HuH-7.5 (cell line): ENCODE results near the gene TGFA.
A peak's percentile ranks its signal among the peaks of the same experiment; 100 is the strongest.

Experiments
- DNase-seq: peaks from one replicate; pipeline ENCODE4 v3.0.0; 2011; ENCODE audit warnings: low spot score

The TGFA gene

GRCh38 chr2:70553584-70554337, at the start of gene TGFA:
Gene TGFA, minus strand, starts transcription at chr2:70553826. Its CDS starts 59 bp downstream, at chr2:70553767.
- DNase-seq, result peak; percentile 66

DNA sequence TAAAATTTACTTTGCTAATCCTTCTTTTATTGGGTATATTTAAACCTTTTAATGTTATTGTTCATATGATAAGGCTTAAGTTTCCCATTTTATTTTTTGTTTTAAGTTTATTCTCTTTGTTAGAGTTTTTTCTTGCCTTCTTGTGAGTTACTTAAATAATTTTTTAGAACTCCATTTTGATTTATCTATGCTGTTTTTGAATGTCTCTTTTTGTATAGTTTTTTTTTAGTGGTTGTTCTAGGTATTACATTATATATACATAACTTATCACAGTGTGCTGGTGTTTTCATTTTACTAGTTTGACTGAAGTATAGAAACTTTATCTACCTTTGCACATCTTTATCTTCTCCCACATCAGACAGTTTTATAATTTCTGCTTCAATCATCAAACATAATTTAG, 49.4 kb upstream of the TGFA start:
- no peak for DNase-seq

DNA sequence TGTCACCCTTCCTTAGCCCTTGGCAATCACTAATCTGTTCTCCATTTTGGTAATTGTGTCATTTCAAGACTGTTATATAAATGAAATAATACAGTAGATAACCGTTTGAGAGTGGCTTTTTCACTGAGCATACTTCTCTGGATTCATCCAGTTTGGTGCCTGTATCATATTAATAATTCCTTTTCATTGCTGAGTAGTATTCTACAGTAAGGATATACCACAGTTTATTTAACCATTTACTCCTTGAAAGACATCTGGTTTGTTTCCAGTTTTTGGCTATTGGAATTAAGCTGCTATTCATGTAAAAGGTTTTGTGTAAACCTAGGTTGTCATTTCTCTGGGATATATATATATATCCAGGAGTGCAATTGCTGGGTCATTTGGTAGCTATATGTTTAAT, 44.6 kb upstream of the TGFA start:
- no peak for DNase-seq

DNA sequence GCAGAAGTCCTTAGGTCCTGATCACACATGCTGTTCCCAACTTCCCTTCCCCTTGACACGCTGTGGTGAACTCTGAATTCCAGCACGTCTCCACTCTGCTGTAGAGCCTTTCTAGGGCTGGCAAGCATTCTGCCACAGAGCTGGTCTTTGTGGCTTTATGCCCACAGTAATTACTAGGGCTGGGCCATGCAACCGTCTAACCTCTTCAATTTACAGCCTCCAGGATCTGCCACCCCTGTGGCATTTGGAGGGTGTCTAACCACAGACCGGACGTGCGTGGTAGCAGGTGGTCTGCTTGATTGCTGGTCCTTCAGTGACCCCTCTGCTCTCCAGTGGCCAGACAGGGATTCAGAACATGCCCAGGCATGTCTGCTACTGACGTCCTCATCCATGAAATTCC, 43.1 kb upstream of the TGFA start:
- no peak for DNase-seq

GRCh38 chr2:70596293-70596692, 42.7 kb upstream of the TGFA start:
- DNase-seq, result no peak

DNA sequence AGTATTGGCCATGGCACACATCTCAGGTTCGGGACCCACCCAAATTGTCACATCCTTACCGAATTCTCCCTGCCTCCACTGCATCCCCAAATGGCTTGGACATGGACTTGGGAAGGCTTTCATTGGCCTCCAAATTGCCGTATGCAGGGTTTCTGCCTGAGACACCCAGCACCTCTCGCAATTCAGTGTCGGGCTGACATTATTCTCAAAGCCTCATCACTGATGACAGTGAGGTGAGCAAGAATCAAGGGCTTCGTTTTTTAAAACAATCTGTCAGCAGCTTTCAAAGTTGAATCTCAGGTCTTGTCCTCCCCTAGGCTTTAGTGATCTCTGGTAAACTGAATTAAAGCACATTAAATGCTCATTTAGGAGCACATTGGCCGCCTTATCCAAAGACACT, 29.5 kb upstream of the TGFA start:
- DNase-seq, result no peak

- no peak for DNase-seq
These were observed 26.7 kb upstream of the TGFA start for GRCh38 chr2:70580352-70580751.

- no peak for DNase-seq
These were observed 21.0 kb upstream of the TGFA start for GRCh38 chr2:70574618-70575017.

GRCh38 chr2:70574109-70574508, 20.5 kb upstream of the TGFA start:
- DNase-seq, result no peak

- DNase-seq, result no peak
These were observed 16.5 kb upstream of the TGFA start for GRCh38 chr2:70570041-70570661.

GRCh38 chr2:70569559-70569958, 15.9 kb upstream of the TGFA start:
- DNase-seq, result no peak

GRCh38 chr2:70566906-70567305, 13.3 kb upstream of the TGFA start:
- DNase-seq, result no peak

DNA sequence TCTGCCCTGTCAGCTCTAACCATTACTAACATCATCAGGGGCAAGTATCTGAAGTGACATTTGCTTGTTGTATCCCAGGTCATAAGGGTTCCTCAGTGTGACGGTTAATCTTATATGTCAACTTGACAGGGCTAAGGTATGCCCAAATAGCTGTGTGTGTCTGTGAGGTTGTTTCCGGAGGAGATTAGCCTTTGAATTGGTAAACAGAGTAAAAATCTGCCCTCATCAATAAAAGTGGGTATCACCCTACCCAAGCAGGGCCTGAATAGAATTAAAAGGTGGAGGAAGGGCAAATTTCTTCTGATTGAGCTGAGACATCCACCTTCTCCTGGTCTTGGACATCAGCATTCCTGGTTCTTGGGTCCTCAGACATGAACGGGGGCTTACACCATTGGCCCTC, 12.8 kb upstream of the TGFA start:
- DNase-seq, result no peak

DNA sequence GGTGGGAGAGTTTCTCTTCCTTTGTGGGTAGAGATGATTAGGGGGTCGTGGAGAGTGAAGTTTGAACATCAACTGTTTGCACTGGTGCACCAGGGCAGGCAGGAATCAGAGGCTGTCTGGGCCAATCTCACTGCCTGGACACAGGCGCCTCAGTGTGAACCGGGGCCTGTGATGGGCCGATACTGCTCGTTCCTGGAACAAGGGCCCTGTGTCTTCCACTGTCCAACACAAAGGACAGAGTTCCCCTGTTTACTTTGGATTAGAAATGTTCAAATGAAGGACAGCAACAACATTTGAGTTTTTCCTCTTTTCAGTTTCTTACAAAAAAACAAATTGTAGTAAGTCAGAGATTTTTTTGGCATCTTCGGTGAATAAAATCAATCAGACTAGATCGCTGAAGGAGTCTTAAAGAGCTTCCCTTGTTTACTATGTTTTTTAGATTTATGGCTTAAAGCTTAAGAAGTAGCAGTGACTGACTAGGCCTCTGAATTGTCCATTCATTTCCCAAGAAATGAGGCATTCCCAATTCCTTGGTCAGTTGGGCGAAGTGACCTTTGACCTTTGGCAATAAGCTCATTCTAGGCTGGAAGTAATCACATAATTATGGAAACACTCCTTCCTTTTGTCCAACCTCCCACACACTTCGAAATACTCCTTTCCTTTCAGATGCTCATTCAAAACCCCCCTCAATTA, 11.6 kb upstream of the TGFA start:
- DNase-seq, result no peak

DNA sequence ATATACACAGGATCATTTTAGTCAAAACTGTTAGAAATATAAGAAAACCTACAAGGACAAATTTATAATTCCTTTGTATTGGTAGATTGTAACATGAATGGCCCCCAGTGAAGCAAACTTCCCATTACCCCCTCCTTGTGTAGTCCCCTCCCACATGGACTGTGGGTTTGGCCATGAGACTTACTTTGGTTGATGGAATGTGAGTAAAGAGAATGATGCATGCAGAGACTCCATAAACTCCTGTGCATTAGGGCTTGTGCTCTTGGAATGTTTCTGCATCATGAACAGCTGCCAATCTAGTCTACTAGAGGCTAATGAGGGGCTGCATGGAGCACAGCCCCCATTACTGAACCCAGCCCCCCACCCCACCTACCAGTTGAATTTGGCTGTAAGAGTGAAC, 8.3 kb upstream of the TGFA start:
- no peak for DNase-seq

- no peak for DNase-seq
These were observed 6.8 kb upstream of the TGFA start for GRCh38 chr2:70560442-70560841.

GRCh38 chr2:70560040-70560439, 6.4 kb upstream of the TGFA start:
- no peak for DNase-seq

DNA sequence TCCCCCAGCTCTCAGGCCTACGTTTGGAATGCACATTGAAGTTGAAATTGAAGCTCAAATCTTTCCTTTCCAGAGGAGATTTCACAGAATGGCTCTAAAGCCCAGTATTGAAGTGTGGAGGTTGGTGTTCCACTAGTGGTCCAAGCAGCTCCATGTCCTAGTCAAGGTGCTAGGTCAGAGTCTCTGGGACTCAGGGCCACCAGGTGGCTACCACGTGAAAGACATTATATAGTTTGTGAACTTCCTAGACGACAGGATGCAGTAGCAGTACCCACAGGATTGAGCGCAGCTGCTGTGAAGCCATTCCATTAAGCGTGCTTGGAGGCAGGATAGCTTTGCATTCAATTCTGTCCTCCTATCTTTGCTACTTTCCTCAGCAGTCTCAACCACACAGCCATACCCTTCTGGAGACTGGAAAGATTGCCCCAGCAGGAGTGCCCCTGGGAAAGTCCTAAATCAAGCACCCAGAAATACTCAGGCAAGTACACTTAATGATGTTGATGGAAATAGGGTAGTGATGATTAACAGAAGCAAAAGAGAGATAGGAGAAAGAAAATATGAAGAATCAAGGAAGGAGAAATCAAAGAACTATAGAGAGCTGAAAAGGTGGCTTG, 4.7 kb upstream of the TGFA start:
- DNase-seq, result no peak

DNA sequence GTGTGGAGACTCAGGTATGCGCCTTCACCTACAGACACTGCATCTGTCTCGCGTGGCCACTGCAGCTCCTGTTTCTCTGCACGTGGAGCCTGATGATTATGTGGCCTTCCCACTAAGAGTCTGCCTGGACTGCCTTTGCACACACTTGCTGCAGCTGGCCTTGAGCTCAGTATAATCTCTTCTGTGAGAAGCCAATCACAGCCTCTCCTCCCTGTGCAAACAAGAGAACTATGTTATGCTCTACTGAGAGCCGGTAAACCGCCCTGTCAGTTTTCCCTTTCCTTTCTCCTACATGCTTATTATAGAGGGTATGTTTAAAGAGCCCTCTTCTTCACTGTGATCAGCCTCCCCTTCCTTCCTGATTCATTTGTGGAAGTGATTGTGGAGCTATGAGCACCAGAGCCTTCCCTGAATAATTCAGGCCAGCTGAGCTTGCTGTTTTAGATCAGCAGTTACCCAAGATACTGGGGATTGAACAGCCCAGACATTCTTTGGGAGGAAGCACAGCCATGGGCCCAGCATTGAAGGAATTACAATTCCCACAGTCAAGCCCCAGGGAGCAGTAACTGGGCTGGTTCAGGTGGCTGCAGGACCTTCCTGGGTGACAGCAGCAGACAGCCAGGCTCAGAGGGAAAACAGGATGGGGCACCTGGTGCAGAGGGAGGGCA, 3.7 kb upstream of the TGFA start:
- peak; percentile 46 for DNase-seq

GRCh38 chr2:70556608-70557007, 3.0 kb upstream of the TGFA start:
- DNase-seq, result no peak

DNA sequence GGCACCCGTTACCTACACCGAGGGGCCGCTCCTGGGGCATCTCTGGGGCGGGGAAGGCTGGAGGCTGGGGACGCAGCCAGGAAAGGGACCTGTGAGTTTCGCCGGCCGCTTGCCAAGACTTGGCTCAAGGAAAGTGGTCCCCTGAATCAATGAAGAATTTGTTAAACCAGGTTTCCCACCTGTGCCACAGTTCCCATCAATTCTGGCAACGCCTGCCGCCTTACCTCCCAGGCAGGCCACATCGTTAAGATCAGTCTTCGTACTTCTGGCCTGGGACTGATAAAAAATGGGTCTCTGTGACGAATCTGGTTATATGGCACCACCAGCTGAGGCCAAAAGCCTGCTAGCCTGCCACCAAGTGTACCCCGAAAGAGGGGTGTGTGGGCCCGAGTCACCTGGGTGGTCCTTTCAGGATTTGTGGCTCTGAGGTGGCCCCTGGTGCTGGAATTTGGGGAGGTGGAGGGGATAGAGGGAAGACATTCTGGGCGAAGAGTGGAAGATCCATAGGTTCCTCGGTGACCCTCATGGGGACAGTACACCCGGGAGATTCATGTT, 789 bp upstream of the TGFA start:
- DNase-seq, result no peak

- DNase-seq, result peak; percentile 22
These were observed 367 bp downstream of the TGFA start for GRCh38 chr2:70553334-70553583.
